HG02678 (cell line): ENCODE data around the gene ERC1.
"Not testable (repeated sequence)": the region's sequence is repeated elsewhere in the genome, so short reads cannot be mapped to it uniquely, and the experiment has no call there.

Experiments
- ATAC-seq: cut with Tn5 transposase; IDR thresholded peaks from one replicate; pipeline ENCODE4 v1.9.1; 2021; ENCODE audit warnings: mild to moderate bottlenecking, moderate library complexity; ENCODE audit not compliant: unreplicated experiment

Gene ERC1

GRCh38 chr12:1020389-1020788 lies 29.4 kb downstream of the ERC1 start:
- ATAC-seq, result no peak

DNA sequence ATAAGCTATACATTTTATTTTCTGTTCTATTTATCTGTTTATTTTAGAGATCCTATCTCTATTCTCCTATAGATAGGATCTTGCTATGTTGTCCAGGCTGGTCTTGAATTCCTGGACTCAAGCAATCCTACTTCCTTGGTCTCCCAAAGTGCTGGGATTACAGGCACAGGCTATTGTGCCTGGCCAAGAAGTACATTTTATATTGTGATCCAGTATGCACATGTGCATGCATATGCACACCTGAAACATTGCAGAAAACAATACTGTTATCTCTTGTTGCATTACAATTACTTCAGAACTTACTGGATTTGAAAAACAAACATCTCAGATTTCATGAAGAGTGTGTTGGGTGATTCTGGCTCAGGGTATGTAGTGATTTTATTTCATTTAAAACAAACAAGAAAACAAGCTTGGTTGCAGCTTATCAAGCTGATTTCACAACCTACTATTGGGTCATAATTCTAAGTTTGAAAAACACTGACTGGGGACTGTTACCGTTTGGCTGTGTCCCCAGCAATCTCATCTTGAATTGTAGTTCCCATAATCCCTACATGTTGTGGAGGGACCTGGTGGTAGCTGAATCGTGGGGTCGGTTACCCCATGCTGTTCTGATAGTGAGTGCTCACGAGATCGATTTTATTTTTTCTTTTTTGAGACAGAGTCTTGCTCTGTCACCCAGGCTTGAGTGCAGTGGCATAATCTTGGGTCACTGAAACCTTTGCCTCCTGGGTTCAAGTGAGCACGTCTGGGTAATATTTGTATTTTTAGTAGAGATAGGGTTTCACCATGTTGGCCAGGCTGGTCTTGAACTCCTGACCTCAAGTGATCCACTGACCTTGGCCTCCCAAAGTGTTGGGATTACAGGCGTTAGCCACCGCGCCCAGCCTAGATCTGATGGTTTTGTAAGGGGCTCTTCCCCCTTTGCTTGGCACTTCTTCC lies 31.3 kb downstream of the ERC1 start:
- no peak for ATAC-seq

DNA sequence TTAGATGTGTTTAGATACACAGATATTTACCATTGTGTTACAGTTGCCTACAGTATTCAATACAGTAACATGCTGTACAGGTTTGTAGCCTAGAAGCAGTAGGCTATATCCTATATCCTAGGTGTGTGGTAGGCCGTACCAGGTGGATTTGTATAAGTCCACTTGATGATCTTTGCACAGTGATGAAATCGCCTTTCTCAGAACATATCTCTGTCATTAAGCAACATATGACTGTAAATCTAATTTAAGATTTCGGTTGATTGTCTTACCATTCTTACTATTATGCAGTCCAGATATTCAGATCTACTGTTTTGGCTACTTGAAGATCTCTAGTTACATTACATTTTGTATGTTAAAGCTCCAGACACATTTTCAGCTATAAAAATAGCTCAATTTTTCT lies 39.8 kb downstream of the ERC1 start:
- ATAC-seq, result no peak

GRCh38 chr12:1034243-1034642 lies 43.2 kb downstream of the ERC1 start:
- no peak for ATAC-seq

- ATAC-seq, result no peak
These were observed 43.9 kb downstream of the ERC1 start for GRCh38 chr12:1034751-1035457.

DNA sequence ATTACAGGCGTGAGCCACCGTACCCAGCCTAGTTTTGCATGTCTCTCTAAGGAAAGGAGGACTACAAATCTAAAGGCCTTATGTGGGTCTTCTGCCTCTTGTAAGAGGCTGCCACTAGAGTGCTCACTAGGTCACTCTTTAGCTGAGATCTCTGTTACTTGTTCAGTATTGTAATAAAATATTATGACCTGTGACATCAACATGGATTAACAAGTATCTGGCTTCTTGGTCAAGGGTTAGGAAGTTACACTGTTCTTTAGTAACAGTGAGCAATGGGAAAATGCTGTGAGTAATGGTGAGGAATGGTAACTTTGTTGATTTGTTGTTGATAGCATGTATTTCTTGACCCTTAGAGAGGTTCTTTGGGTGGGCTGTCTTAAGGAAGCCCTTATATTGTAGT lies 50.5 kb downstream of the ERC1 start:
- no peak for ATAC-seq

GRCh38 chr12:1044199-1044598 lies 53.2 kb downstream of the ERC1 start:
- ATAC-seq, result no peak

DNA sequence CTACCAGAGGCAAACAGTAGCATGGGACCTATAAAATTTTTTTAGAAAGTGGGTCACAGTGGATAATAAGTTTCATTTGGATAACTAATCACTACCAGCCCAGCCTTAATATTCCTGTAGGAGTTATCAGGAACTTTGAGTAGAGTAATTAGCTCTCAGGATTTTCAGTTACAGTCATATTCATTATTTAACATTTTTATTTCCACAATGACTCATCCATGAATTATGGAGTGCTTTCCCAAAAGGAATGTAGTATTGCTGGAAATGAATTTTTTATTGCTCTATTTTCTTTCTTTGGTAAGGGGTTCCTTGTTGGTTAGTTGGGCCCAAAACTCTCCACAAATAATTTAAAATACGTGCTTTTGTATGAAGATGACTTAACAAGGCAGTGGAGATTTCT lies 53.7 kb downstream of the ERC1 start:
- ATAC-seq, result no peak

GRCh38 chr12:1046727-1047126 lies 55.7 kb downstream of the ERC1 start:
- no peak for ATAC-seq

DNA sequence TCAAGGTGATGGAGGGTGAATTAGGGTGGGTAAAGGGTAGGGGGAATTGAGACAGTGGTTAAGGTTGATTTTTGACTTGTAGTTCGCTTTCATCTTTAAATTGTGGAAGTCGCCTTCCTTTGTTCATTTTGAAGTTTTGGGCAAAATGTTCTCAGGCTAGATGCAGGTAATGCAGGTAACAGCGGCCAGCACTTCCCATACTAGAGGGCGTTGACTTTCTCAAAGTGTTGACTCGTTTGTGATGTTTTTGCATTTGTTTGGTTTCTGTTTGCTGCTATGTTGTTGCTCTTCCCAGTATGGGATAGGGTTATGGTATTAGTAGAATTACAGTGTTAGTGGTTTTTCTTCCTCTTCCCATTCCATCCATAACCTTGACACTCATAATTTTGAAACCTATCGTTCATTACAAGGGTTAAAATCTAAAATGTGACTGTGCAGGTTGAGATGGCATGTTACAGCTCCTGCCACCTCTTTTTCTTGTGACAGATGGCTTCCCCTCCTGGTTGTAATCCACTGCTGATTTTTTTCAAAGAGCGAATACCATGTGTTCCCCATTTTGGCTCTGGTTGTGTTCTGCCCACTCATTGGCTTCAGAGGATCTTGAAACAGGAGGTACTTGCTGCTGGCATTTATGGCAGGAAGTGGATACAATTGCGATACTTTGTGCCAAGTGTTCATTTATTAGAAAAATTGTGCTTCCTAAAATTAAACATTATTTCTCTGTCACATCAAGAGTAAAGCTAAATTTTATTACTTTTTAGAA lies 57.1 kb downstream of the ERC1 start:
- ATAC-seq, result no peak

DNA sequence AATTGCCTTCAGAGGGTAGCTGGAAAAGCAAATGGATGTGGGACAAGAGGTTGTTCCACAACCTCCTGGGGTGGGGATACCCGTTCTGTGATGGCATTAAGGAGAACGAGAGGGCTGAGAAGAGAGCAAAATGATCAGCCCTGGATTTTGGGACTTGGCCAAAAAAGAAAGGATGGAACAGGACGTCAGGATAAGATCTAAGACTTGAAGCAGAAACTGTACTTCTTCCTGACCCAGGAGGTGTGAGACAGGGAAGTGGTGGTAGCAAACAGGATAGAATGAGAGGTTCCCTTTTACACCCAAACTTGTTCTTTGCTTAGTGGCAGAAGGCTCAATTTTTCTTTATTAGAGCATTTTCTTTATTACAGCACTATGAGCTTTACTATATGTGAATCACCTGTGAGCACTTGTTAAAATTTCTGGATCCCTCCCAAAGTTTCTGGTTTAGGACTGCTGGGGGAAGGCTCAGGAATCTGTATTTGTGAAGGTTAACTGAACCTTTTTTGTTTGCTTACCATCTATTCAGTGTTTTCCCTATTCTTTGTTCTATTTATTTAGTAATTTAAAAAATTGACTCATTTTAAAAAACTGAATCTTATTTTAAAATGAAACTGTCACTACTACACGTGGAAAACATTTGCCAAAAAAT lies 59.2 kb downstream of the ERC1 start:
- ATAC-seq, result no peak

DNA sequence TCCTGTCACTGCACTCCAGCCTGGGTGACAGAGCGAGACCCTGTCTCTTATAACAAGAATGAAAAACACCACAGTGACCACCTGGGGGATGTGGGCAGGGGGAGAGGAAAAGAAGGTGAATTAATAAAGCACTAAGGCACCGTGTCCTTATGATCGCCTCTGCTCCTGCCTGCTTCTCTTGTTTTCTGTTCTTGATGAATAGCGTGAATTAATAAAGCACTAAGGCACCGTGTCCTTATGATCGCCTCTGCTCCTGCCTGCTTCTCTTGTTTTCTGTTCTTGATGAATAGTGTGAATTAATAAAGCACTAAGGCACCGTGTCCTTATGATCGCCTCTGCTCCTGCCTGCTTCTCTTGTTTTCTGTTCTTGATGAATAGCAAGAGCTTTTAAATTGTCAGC lies 60.6 kb downstream of the ERC1 start:
- ATAC-seq, result not testable (repeated sequence)

GRCh38 chr12:1053690-1054089 lies 62.7 kb downstream of the ERC1 start:
- no peak for ATAC-seq

GRCh38 chr12:1054117-1054870 lies 63.3 kb downstream of the ERC1 start:
- ATAC-seq, result no peak

DNA sequence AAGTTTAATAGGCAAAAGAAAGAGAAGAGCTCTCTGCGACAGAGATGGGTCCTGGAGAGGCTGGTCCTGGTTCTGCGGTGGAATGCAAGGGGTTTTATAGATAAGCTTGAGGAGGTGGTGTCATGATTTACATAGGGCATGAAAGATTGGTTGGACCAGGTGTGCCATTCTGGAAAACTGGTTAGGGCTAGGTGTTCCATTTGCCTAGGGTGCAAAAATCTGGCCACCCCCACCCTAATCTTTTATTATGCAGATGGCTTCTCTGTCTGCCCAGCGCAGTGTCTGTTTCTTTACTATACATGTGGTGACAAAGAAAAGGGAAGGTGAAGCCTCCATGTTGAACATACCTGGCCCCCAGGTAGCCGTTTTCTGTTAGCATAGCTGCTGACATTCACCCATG lies 65.4 kb downstream of the ERC1 start:
- no peak for ATAC-seq

GRCh38 chr12:1058423-1058822 lies 67.4 kb downstream of the ERC1 start:
- ATAC-seq, result no peak

- ATAC-seq, result no peak
These were observed 68.1 kb downstream of the ERC1 start for GRCh38 chr12:1059162-1059561.

- no peak for ATAC-seq
These were observed 72.8 kb downstream of the ERC1 start for GRCh38 chr12:1063852-1064251.

DNA sequence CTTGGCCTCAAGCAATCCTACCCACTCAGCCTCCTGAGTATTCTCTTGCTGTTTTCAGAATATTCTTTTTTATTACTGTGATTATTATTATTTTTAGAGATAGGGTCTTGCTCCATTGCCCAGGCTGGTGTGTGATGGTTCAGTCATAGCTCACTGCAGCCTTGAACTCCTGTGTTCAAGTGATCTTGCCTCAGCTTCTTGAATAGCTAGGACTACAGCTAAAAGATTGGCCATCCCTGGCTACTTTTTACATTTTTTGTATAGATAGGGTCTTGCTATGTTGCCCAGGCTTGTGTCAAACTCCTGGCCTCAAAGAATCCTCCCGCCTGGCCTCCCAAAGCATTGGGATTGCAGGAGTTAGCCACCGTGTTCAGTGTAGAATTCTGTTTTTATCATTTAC lies 73.3 kb downstream of the ERC1 start:
- no peak for ATAC-seq

- ATAC-seq, result no peak
These were observed 74.6 kb downstream of the ERC1 start for GRCh38 chr12:1065629-1066028.
